Measurements from ENCODE around the gene ZBED1. TPM values are rescaled to one million over a fixed set of nuclear protein-coding genes. Genes with fewer than 3 reads are reported as not detected.

The ZBED1 gene
- total RNA-seq, 1 experiment from 2014 or later = 15.1 TPM

GRCh38 chrX:2452799-2453198, 48.0 kb downstream of the ZBED1 start:
- no peak overlapping the region for H3K4me2 ChIP-seq (ENCODE audit: low read depth, low read length, poor library complexity, severe bottlenecking)
- H3K9ac ChIP-seq (ENCODE audit: low read length) = no peak overlapping the region
- no peak overlapping the region for H2AFZ ChIP-seq (ENCODE audit: low read length)

DNA sequence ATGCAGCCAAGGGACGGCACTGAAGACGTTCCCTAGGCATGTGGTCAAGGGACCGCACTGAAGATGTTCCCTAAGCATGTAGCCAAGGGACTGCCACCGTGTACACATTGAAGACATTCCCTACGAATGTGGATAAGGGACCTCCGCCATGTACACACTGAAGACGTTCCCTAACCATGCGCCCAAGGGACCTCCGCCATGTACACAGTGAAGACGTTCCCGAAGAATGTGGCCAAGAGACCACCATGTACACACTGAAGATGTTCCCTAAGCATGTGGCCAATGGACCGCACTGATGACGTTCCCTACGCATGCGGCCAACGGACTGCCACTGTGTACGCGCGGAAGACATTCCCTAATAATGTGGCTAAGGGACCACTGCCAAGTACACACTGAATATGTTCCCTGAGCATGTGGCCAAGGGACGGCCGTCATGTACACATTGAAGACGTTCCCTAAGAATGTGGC, 48.4 kb downstream of the ZBED1 start:
- Histone ChIP-seq H3K27ac (ENCODE audit: low read length) (no peak overlapping the region), H3K27me3 (ENCODE audit: low read length) (no peaks in the 10 kb centered on the region), H3K36me3 (ENCODE audit: insufficient read depth, low read length) (no peaks in the 10 kb centered on the region), H3K4me3 (ENCODE audit: low read length) (no peak overlapping the region), H3K9ac (ENCODE audit: low read length) (no peak overlapping the region), H3K79me2 (ENCODE audit: low read length) (peaks cover 12% of the 10 kb centered on the region), H3K9me3 (ENCODE audit: low read length) (no peaks in the 10 kb centered on the region), H3K4me2 (ENCODE audit: low read depth, low read length, poor library complexity, severe bottlenecking) (no peak overlapping the region), H2AFZ (ENCODE audit: low read length) (no peak overlapping the region), H3K9me2 (replicated peaks; ENCODE audit: insufficient read depth, low read length) (no peaks in the 10 kb centered on the region), H3K4me1 (ENCODE audit: low read length) (peaks cover 6% of the 10 kb centered on the region), H4K20me1 (ENCODE audit: insufficient read depth, low read depth, low read length) (no peaks in the 10 kb centered on the region)
- DNase-seq = no peak

More at GRCh38 chrX:2452799-2453198, 48.0 kb downstream of the ZBED1 start:
- peaks cover 11% of the 10 kb centered on the region for H3K79me2 ChIP-seq (ENCODE audit: low read length)
- H3K9me3 ChIP-seq (ENCODE audit: low read length) = no peaks in the 10 kb centered on the region
- no peaks in the 10 kb centered on the region for H3K36me3 ChIP-seq (ENCODE audit: insufficient read depth, low read length)
- H3K27me3 ChIP-seq (ENCODE audit: low read length) = no peaks in the 10 kb centered on the region
- H4K20me1 ChIP-seq (ENCODE audit: insufficient read depth, low read depth, low read length) = no peaks in the 10 kb centered on the region
- peaks cover 6% of the 10 kb centered on the region for H3K4me1 ChIP-seq (ENCODE audit: low read length)
- no peak overlapping the region for H3K27ac ChIP-seq (ENCODE audit: low read length)
- H3K9me2 ChIP-seq (replicated peaks; ENCODE audit: insufficient read depth, low read length) = no peaks in the 10 kb centered on the region
- DNase-seq = no peak
- H3K4me3 ChIP-seq (ENCODE audit: low read length) = no peak overlapping the region

GRCh38 chrX:2451501-2452316, 49.1 kb downstream of the ZBED1 start:
- Histone ChIP-seq H3K4me2 (ENCODE audit: low read depth, low read length, poor library complexity, severe bottlenecking) (no peak overlapping the region), H3K9ac (ENCODE audit: low read length) (no peak overlapping the region), H3K27ac (ENCODE audit: low read length) (no peak overlapping the region), H3K4me3 (ENCODE audit: low read length) (no peak overlapping the region), H3K79me2 (ENCODE audit: low read length) (peaks cover 11% of the 10 kb centered on the region), H3K4me1 (ENCODE audit: low read length) (peaks cover 6% of the 10 kb centered on the region), H4K20me1 (ENCODE audit: insufficient read depth, low read depth, low read length) (no peaks in the 10 kb centered on the region), H2AFZ (ENCODE audit: low read length) (no peak overlapping the region), H3K9me3 (ENCODE audit: low read length) (0 out of 2 replicates have a peak, but pooled peaks cover 2% of the 10 kb centered on the region), H3K36me3 (ENCODE audit: insufficient read depth, low read length) (no peaks in the 10 kb centered on the region), H3K27me3 (ENCODE audit: low read length) (no peaks in the 10 kb centered on the region), H3K9me2 (replicated peaks; ENCODE audit: insufficient read depth, low read length) (no peaks in the 10 kb centered on the region)
- DNase-seq = no peak

DNA sequence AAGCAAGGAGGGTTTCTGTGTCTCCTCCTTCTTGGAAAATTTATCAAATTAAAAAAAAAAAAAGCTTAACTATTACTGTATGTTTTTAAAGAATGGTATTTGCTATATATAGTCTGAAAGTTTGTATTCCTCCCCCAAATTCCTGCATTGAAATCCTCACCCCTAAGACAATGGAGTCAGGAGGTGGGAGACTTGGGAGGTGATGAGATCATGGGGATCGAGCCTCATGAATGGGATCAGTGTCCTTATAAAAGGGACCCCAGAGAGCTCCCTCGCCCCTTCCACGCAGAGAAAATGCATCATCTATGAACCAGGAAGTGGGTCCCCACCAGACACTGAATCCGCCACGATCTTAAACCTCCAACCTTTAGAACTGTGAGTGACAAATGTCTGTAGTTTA, 50.1 kb downstream of the ZBED1 start:
- Histone ChIP-seq H2AFZ (ENCODE audit: low read length) (no peak overlapping the region), H3K4me2 (ENCODE audit: low read depth, low read length, poor library complexity, severe bottlenecking) (no peak overlapping the region), H3K9ac (ENCODE audit: low read length) (no peak overlapping the region), H3K27me3 (ENCODE audit: low read length) (no peaks in the 10 kb centered on the region), H3K9me3 (ENCODE audit: low read length) (0 out of 2 replicates have a peak, but pooled peaks cover 2% of the 10 kb centered on the region), H3K79me2 (ENCODE audit: low read length) (peaks cover 16% of the 10 kb centered on the region), H3K4me1 (ENCODE audit: low read length) (peaks cover 6% of the 10 kb centered on the region), H3K9me2 (replicated peaks; ENCODE audit: insufficient read depth, low read length) (no peaks in the 10 kb centered on the region), H3K36me3 (ENCODE audit: insufficient read depth, low read length) (no peaks in the 10 kb centered on the region), H4K20me1 (ENCODE audit: insufficient read depth, low read depth, low read length) (no peaks in the 10 kb centered on the region), H3K27ac (ENCODE audit: low read length) (no peak overlapping the region), H3K4me3 (ENCODE audit: low read length) (no peak overlapping the region)
- DNase-seq = no peak

DNA sequence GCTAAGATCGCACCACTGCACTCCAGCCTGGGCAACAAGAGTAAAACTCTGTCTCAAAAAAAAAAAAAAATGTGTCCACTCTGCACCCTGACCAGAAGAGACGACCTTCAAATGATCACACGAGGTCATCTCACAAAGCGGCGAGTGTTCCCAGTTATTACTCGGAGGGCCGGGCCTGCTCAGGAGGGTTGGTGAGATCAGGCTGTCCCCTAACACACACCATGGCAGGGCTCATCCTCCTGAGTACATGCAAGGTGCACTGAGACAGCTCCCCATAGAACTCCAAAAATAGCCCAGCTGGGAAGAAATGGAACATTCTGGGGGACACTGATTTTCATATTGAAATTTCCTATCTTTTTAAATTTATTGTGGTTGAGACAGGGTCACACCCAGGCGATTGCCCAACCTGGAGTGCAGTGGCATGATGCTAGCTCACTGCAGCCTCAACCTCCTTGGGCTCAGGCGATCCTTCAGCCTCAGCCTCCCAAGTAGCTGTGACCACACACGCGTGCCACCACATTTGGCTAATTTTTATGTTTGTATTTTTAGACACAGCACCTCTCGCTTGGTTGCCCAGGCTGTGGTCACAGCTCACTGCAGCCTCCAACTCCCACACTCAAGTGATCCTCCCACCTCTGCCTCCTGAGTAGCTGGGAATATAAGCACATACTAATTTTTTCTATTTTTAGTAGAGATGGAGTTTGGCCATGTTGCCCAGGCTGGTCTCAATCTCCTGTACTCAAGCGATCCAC, 51.5 kb downstream of the ZBED1 start:
- H3K4me3 ChIP-seq (ENCODE audit: low read length) = no peak overlapping the region
- DNase-seq = no peak
- H3K4me2 ChIP-seq (ENCODE audit: low read depth, low read length, poor library complexity, severe bottlenecking) = no peak overlapping the region
- no peak overlapping the region for H3K9ac ChIP-seq (ENCODE audit: low read length)
- H3K27ac ChIP-seq (ENCODE audit: low read length) = no peak overlapping the region
- no peaks in the 10 kb centered on the region for H3K27me3 ChIP-seq (ENCODE audit: low read length)
- peaks cover 19% of the 10 kb centered on the region for H3K79me2 ChIP-seq (ENCODE audit: low read length)
- 0 out of 2 replicates have a peak, but pooled peaks cover 2% of the 10 kb centered on the region for H3K9me3 ChIP-seq (ENCODE audit: low read length)
- H3K36me3 ChIP-seq (ENCODE audit: insufficient read depth, low read length) = no peaks in the 10 kb centered on the region
- no peaks in the 10 kb centered on the region for H3K9me2 ChIP-seq (replicated peaks; ENCODE audit: insufficient read depth, low read length)
- no peak overlapping the region for H2AFZ ChIP-seq (ENCODE audit: low read length)
- peaks cover 6% of the 10 kb centered on the region for H3K4me1 ChIP-seq (ENCODE audit: low read length)
- no peaks in the 10 kb centered on the region for H4K20me1 ChIP-seq (ENCODE audit: insufficient read depth, low read depth, low read length)

GRCh38 chrX:2447484-2447883, 53.3 kb downstream of the ZBED1 start:
- Histone ChIP-seq H3K9me3 (ENCODE audit: low read length) (0 out of 2 replicates have a peak, but pooled peaks cover 2% of the 10 kb centered on the region), H3K79me2 (ENCODE audit: low read length) (peaks cover 16% of the 10 kb centered on the region), H3K4me2 (ENCODE audit: low read depth, low read length, poor library complexity, severe bottlenecking) (no peak overlapping the region), H3K9me2 (replicated peaks; ENCODE audit: insufficient read depth, low read length) (no peaks in the 10 kb centered on the region), H3K36me3 (ENCODE audit: insufficient read depth, low read length) (no peaks in the 10 kb centered on the region), H3K27me3 (ENCODE audit: low read length) (no peaks in the 10 kb centered on the region), H3K4me3 (ENCODE audit: low read length) (no peak overlapping the region), H2AFZ (ENCODE audit: low read length) (no peak overlapping the region), H3K27ac (ENCODE audit: low read length) (no peak overlapping the region), H3K9ac (ENCODE audit: low read length) (no peak overlapping the region), H3K4me1 (ENCODE audit: low read length) (peaks cover 6% of the 10 kb centered on the region), H4K20me1 (ENCODE audit: insufficient read depth, low read depth, low read length) (no peaks in the 10 kb centered on the region)
- DNase-seq = no peak

DNA sequence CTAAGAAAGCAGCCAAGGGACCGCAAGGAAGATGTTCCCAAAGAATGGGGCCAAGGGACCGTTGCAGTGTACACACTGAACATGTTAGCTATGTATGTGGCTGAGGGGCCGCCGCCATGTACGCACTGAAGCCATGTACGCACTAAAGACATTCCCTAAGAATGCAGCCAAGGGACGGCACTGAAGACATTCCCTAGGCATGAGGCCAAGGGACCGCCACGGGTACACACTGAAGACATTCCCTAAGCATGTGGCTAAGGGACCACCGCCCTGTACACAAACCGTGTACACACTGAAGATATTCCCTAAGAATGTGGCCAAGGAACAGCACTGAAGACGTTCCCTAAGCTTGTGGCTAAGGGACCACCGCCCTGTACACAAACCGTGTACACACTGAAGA, 54.0 kb downstream of the ZBED1 start:
- DNase-seq = no peak

More for the DNA sequence above, 54.0 kb downstream of the ZBED1 start:
- H3K4me1 ChIP-seq (ENCODE audit: low read length) = peaks cover 6% of the 10 kb centered on the region
- no peaks in the 10 kb centered on the region for H3K9me2 ChIP-seq (replicated peaks; ENCODE audit: insufficient read depth, low read length)
- H3K9ac ChIP-seq (ENCODE audit: low read length) = no peak overlapping the region
- 0 out of 2 replicates have a peak, but pooled peaks cover 2% of the 10 kb centered on the region for H3K9me3 ChIP-seq (ENCODE audit: low read length)
- no peak overlapping the region for H3K27ac ChIP-seq (ENCODE audit: low read length)
- no peaks in the 10 kb centered on the region for H3K36me3 ChIP-seq (ENCODE audit: insufficient read depth, low read length)
- H3K79me2 ChIP-seq (ENCODE audit: low read length) = peaks cover 14% of the 10 kb centered on the region
- no peaks in the 10 kb centered on the region for H4K20me1 ChIP-seq (ENCODE audit: insufficient read depth, low read depth, low read length)
- H3K4me3 ChIP-seq (ENCODE audit: low read length) = no peak overlapping the region
- H3K27me3 ChIP-seq (ENCODE audit: low read length) = no peaks in the 10 kb centered on the region
- no peak overlapping the region for H3K4me2 ChIP-seq (ENCODE audit: low read depth, low read length, poor library complexity, severe bottlenecking)
- no peak overlapping the region for H2AFZ ChIP-seq (ENCODE audit: low read length)
